Measurements from ENCODE around the gene PCDHGB6. TPM values are rescaled to one million over a fixed set of nuclear protein-coding genes. Genes with fewer than 3 reads are reported as not detected.

Gene PCDHGB6
- total RNA-seq, 1 experiment from 2014 or later: not detected

- POLR2A ChIA-PET (ENCODE audit: unreplicated experiment): no interaction called here
Observed at GRCh38 chr5:141434006-141434405, 26.2 kb downstream of the PCDHGB6 start.

GRCh38 chr5:141437221-141437620, 29.4 kb downstream of the PCDHGB6 start:
- Histone ChIP-seq H3K9me3 (ENCODE audit: insufficient read depth, low read depth) (no peaks in the 10 kb centered on the region), H3K9me2 (ENCODE audit: insufficient read depth) (no peaks in the 10 kb centered on the region), H3K27me3 (ENCODE audit: insufficient read depth, low read depth) (peaks cover 32% of the 10 kb centered on the region; the same call in 1 of the 2 replicates), H3K4me3 (no peak overlapping the region), H4K20me1 (ENCODE audit: insufficient read depth) (no peaks in the 10 kb centered on the region), H3F3A (ENCODE audit: insufficient read depth, low read depth) (no peaks in the 10 kb centered on the region), H3K36me3 (ENCODE audit: low read depth) (no peaks in the 10 kb centered on the region), H3K27ac (no peak overlapping the region), H3K79me2 (ENCODE audit: low read depth) (no peaks in the 10 kb centered on the region), H3K4me2 (no peak overlapping the region), H2AFZ (no peak overlapping the region), H3K4me1 (replicated peaks; ENCODE audit: insufficient read depth) (no peaks in the 10 kb centered on the region)
- DNase-seq: no peak
- TF ChIP-seq CTCF (conservative IDR thresholded peaks at IDR 0.05) (no peak), EZH2 (IDR thresholded peaks at IDR 0.05; ENCODE audit: low read depth) (no peak)
- intact Hi-C loops (cut with micrococcal nuclease; ENCODE audit: unreplicated experiment): no loop called here
- ChIA-PET POLR2A (ENCODE audit: unreplicated experiment) (no interaction called here), CTCF (no interaction called here)
- no TSS peak for BruUV-seq (replicated peaks)

More at GRCh38 chr5:141434006-141434405, 26.2 kb downstream of the PCDHGB6 start:
- no peaks in the 10 kb centered on the region for H3K36me3 ChIP-seq (ENCODE audit: low read depth)
- H3K9me3 ChIP-seq (ENCODE audit: insufficient read depth, low read depth): 0 out of 2 replicates have a peak, but pooled peaks cover 3% of the 10 kb centered on the region
- no peaks in the 10 kb centered on the region for H3K79me2 ChIP-seq (ENCODE audit: low read depth)
- peaks cover 20% of the 10 kb centered on the region; the same call in 1 of the 2 replicates for H3K27me3 ChIP-seq (ENCODE audit: insufficient read depth, low read depth)
- no peaks in the 10 kb centered on the region for H3K9me2 ChIP-seq (ENCODE audit: insufficient read depth)
- no peak overlapping the region for H3K4me2 ChIP-seq
- H3K4me1 ChIP-seq (replicated peaks; ENCODE audit: insufficient read depth): no peaks in the 10 kb centered on the region
- H4K20me1 ChIP-seq (ENCODE audit: insufficient read depth): no peaks in the 10 kb centered on the region
- H3K4me3 ChIP-seq: no peak overlapping the region
- intact Hi-C loops (cut with micrococcal nuclease; ENCODE audit: unreplicated experiment): no loop called here
- no peak for DNase-seq
- no peaks in the 10 kb centered on the region for H3F3A ChIP-seq (ENCODE audit: insufficient read depth, low read depth)
- no peak overlapping the region for H3K27ac ChIP-seq
- TF ChIP-seq EZH2 (IDR thresholded peaks at IDR 0.05; ENCODE audit: low read depth) (no peak), CTCF (conservative IDR thresholded peaks at IDR 0.05) (no peak)
- BruUV-seq (replicated peaks): no TSS peak
- CTCF ChIA-PET: no interaction called here
- H2AFZ ChIP-seq: no peak overlapping the region

GRCh38 chr5:141439411-141440141, 31.8 kb downstream of the PCDHGB6 start:
- no peaks in the 10 kb centered on the region for H3F3A ChIP-seq (ENCODE audit: insufficient read depth, low read depth)
- POLR2A ChIA-PET (ENCODE audit: unreplicated experiment): no interaction called here
- H3K4me3 ChIP-seq: no peak overlapping the region
- H3K9me3 ChIP-seq (ENCODE audit: insufficient read depth, low read depth): no peaks in the 10 kb centered on the region
- H3K4me2 ChIP-seq: no peak overlapping the region
- H3K4me1 ChIP-seq (replicated peaks; ENCODE audit: insufficient read depth): no peaks in the 10 kb centered on the region
- CTCF ChIA-PET: interaction anchor here (0.6 to 0.7 kb wide), 2 partner anchors 51 to 116 kb away, joined by 3 to 5 read pairs; no protein-coding TSS in a partner anchor
- H2AFZ ChIP-seq: 0 out of 2 replicates have a peak overlapping the region, but pooled peaks have one; percentile 55
- no peaks in the 10 kb centered on the region for H3K36me3 ChIP-seq (ENCODE audit: low read depth)
- no peaks in the 10 kb centered on the region for H4K20me1 ChIP-seq (ENCODE audit: insufficient read depth)
- H3K27ac ChIP-seq: no peak overlapping the region
- BruUV-seq (replicated peaks): no TSS peak
- peaks cover 27% of the 10 kb centered on the region; the same call in 1 of the 2 replicates for H3K27me3 ChIP-seq (ENCODE audit: insufficient read depth, low read depth)
- H3K79me2 ChIP-seq (ENCODE audit: low read depth): no peaks in the 10 kb centered on the region
- TF ChIP-seq EZH2 (IDR thresholded peaks at IDR 0.05; ENCODE audit: low read depth) (no peak), CTCF (conservative IDR thresholded peaks at IDR 0.05) (no peak)
- intact Hi-C loops (cut with micrococcal nuclease; ENCODE audit: unreplicated experiment): no loop called here
- DNase-seq: peak in 1 of 2 experiments; percentile 6
- no peaks in the 10 kb centered on the region for H3K9me2 ChIP-seq (ENCODE audit: insufficient read depth)

Measured in PC-9 (cell line).